Endothelial cell of umbilical vein (primary cell): ENCODE results near the gene ELMOD2. TPM values are rescaled to one million over a fixed set of nuclear protein-coding genes. Genes with fewer than 3 reads are reported as not detected.

ENCODE experiments used
- BruUV-seq: library from RNA; stranded (reverse); fragments of 400-500 nt; replicated peaks from 2 replicates; lab custom pipeline; 2021; lab: Mats Ljungman, UMichigan
- CTCF ChIA-PET: fragments of 300-600, 350-600 bp; sonication (Branson Sonifier 250); formaldehyde crosslinking; loops from one replicate; lab custom pipeline; 2021; ENCODE audit warnings: antibody characterized with exemption, inconsistent platforms; lab: Charles Lee
- POLR2A ChIA-PET: fragments of 300-600, 350-600 bp; sonication (Branson Sonifier 250); formaldehyde crosslinking; loops from one replicate; lab custom pipeline; 2021; ENCODE audit warnings: antibody characterized with exemption, inconsistent platforms; lab: Charles Lee
- DNase-seq: peaks from one replicate; pipeline ENCODE4 v3.0.0-alpha.2; 2011; ENCODE audit warnings: low read depth, low spot score
- FAIRE-seq: peaks from 2 replicates; lab custom pipeline; 2011; peaks lifted over from hg19 to GRCh38; lab: Jason Lieb, UNC
- H2AFZ ChIP-seq: 2 replicates; pipeline ENCODE4 v1.6.0; 2012; ENCODE audit warnings: low read depth, low read length, control low read depth, inconsistent platforms
- H3K27ac ChIP-seq: 2 replicates; pipeline ENCODE4 v1.5.1; 2011; ENCODE audit warnings: low read depth, mild to moderate bottlenecking, control low read depth, low read length, moderate library complexity; ENCODE audit not compliant: insufficient read depth
- H3K27me3 ChIP-seq, 2 experiments: 2 replicates each; pipeline versions ENCODE4 v1.6.0 to v1.6.1; 2011; ENCODE audit warnings: low read length in 2 of 2, mixed read lengths in 1 of 2; ENCODE audit not compliant: control insufficient read depth in 2 of 2, insufficient read depth in 2 of 2
- H3K36me3 ChIP-seq, 2 experiments: 2 replicates in 1 of 2; 3 replicates in 1 of 2; pipeline ENCODE4 v1.5.1; 2011; ENCODE audit warnings: low read length in 2 of 2, mild to moderate bottlenecking in 1 of 2, moderate library complexity in 1 of 2; ENCODE audit not compliant: control insufficient read depth in 2 of 2, insufficient read depth in 2 of 2; ENCODE audit errors: extremely low read depth in 1 of 2
- H3K4me1 ChIP-seq: 3 replicates; pipeline ENCODE4 v1.5.1; 2011; ENCODE audit warnings: mild to moderate bottlenecking, low read length; ENCODE audit not compliant: control insufficient read depth, insufficient read depth; ENCODE audit errors: extremely low read depth
- H3K4me2 ChIP-seq: 2 replicates; pipeline ENCODE4 v1.6.1; 2011; ENCODE audit warnings: low read length, control low read depth, mixed read lengths; ENCODE audit not compliant: insufficient read depth
- H3K4me3 ChIP-seq, 3 experiments: fragments of 200-600 bp in 1 of 3; sonication (generic), shearing (Covaris generic) in 1 of 3; replicated peaks in 1 of 3; 2 replicates each; pipeline ENCODE4 v1.5.1; 2011 to 2016; ENCODE audit warnings: control low read depth in 3 of 3, low read length in 3 of 3, mild to moderate bottlenecking in 2 of 3, inconsistent platforms in 1 of 3, low read depth in 1 of 3, moderate library complexity in 1 of 3; ENCODE audit not compliant: insufficient read depth in 1 of 3
- H3K79me2 ChIP-seq: 2 replicates; pipeline ENCODE4 v1.6.0; 2012; ENCODE audit warnings: low read length, inconsistent platforms; ENCODE audit not compliant: control insufficient read depth, insufficient read depth
- H3K9ac ChIP-seq: replicated peaks from 2 replicates; pipeline ENCODE3; 2011; ENCODE audit warnings: low read length, control low read depth; ENCODE audit not compliant: insufficient read depth; ENCODE audit errors: extremely low read depth
- H3K9me1 ChIP-seq: replicated peaks from 3 replicates; pipeline ENCODE4 v1.6.0; 2011; ENCODE audit warnings: mild to moderate bottlenecking, low read length; ENCODE audit not compliant: control insufficient read depth, insufficient read depth; ENCODE audit errors: extremely low read depth
- H3K9me3 ChIP-seq: replicated peaks from 2 replicates; pipeline ENCODE4 v1.5.1; 2012; ENCODE audit warnings: low read length, inconsistent platforms; ENCODE audit not compliant: control insufficient read depth, insufficient read depth
- H4K20me1 ChIP-seq: replicated peaks from 2 replicates; pipeline ENCODE3; 2011; ENCODE audit warnings: mild to moderate bottlenecking, low read length; ENCODE audit not compliant: control insufficient read depth, insufficient read depth; ENCODE audit errors: extremely low read depth
- CTCF ChIP-seq, 2 donors: IDR thresholded peaks; 1 replicate in 1 of 2; 2 replicates in 1 of 2; pipeline ENCODE4 v1.5.1; 2011; ENCODE audit warnings: low read length in 2 of 2, mild to moderate bottlenecking in 2 of 2, moderate library complexity in 2 of 2, control low read depth in 1 of 2, inconsistent platforms in 1 of 2, low read depth in 1 of 2; ENCODE audit not compliant: insufficient read depth in 1 of 2; ENCODE audit errors: extremely low read depth in 1 of 2
- EZH2 ChIP-seq: IDR thresholded peaks from 2 replicates; pipeline ENCODE4 v1.6.1; 2012; ENCODE audit warnings: borderline replicate concordance, low read depth, mild to moderate bottlenecking, moderate library complexity, low read length, inconsistent platforms; ENCODE audit not compliant: severe bottlenecking
- FOS ChIP-seq: IDR thresholded peaks from 2 replicates; pipeline ENCODE4 v1.6.1; 2011; ENCODE audit warnings: mild to moderate bottlenecking, low read length, moderate library complexity, borderline replicate concordance; ENCODE audit not compliant: insufficient read depth
- GATA2 ChIP-seq: IDR thresholded peaks from 2 replicates; pipeline ENCODE4 v1.7.0; 2011; ENCODE audit warnings: low read depth, mild to moderate bottlenecking, moderate library complexity, mixed read lengths, low read length; ENCODE audit not compliant: insufficient read length, insufficient read depth
- JUN ChIP-seq: IDR thresholded peaks from 2 replicates; pipeline ENCODE4 v1.6.1; 2011; ENCODE audit warnings: borderline replicate concordance, low read depth; ENCODE audit not compliant: insufficient read length, insufficient read depth
- MAX ChIP-seq: IDR thresholded peaks from 2 replicates; pipeline ENCODE4 v1.6.1; 2011; ENCODE audit not compliant: insufficient read depth, insufficient read length
- MYC ChIP-seq: IDR thresholded peaks from one replicate; pipeline ENCODE4 v1.6.1; 2011; ENCODE audit warnings: mild to moderate bottlenecking, low read depth, low read length
- POLR2A ChIP-seq: IDR thresholded peaks from 2 replicates; pipeline ENCODE4 v1.6.1; 2012; ENCODE audit warnings: low read depth, mild to moderate bottlenecking, control low read depth, low read length
- POLR2AphosphoS5 ChIP-seq: IDR thresholded peaks from 2 replicates; pipeline ENCODE4 v1.6.1; 2012; ENCODE audit warnings: low read depth, mild to moderate bottlenecking, control low read depth, low read length, moderate library complexity; ENCODE audit not compliant: insufficient read depth
- dilution Hi-C: fragments of 300-500 bp; cut with MboI; formaldehyde crosslinking; loops from one replicate; pipeline ENCODE4 v1.15.0; 2019; ENCODE audit warnings: low sequenced_read_pairs; ENCODE audit not compliant: extremely low pct_ligation_motif_present
- intact Hi-C: fragments of 100-400 bp; cut with micrococcal nuclease; formaldehyde crosslinking; loops from one replicate; pipeline ENCODE4 v1.10.0; 2022
- polyA plus RNA-seq, 4 experiments: library from polyadenylated mRNA; depleted of rRNA in 3 of 4; stranded (reverse) in 3 of 4; unstranded in 1 of 4; fragments of >200 nt; gene quantifications; 2 replicates each; pipeline versions ENCODE4 v1.2.1 to v1.2.3, GENCODE V29; 2011 to 2012; ENCODE audit warnings: missing spikeins in 1 of 4
- small RNA-seq: library from RNA; depleted of rRNA; stranded (forward); fragments of <200 nt; gene quantifications from one replicate; pipeline ENCODE3, GENCODE V24; 2012; ENCODE audit warnings: low replicate concordance, low read depth; ENCODE audit not compliant: insufficient read depth, insufficient read length
- total RNA-seq: library from RNA; stranded (reverse); gene quantifications from 2 replicates; pipeline ENCODE4 v1.2.3, GENCODE V29; 2021

ELMOD2 gene
- total and polyA plus RNA-seq, 2 donors (not counting 3 experiments of a cell fraction or from before 2014, with no cell fraction given) = 5.0 to 23.6 TPM

GRCh38 chr4:140603286-140603685 lies 79.3 kb downstream of the ELMOD2 start:
- no peak for FAIRE-seq
- Histone ChIP-seq H3K4me2 (no peak overlapping the region), H4K20me1 (no peaks in the 10 kb centered on the region), H2AFZ (no peak overlapping the region), H3K9me3 (no peaks in the 10 kb centered on the region), H3K79me2 (no peaks in the 10 kb centered on the region), H3K9ac (no peak overlapping the region), H3K27me3 (peaks cover 12 to 39% of the 10 kb centered on the region in 2 experiments), H3K4me1 (no peaks in the 10 kb centered on the region), H3K36me3 (no peaks in the 10 kb centered on the region), H3K9me1 (no peaks in the 10 kb centered on the region), H3K4me3 (no peak overlapping the region), H3K27ac (no peak overlapping the region)
- TF ChIP-seq MAX (no peak), FOS (no peak), JUN (no peak), MYC (no peak), EZH2 (no peak), CTCF (IDR thresholded peaks at IDR 0.05; ENCODE audit: extremely low read depth in 1 of 2, insufficient read depth in 1 of 2, low read depth in 1 of 2, low read length in 2 of 2) (no peak), POLR2A (no peak), GATA2 (no peak), POLR2AphosphoS5 (no peak)
- ChIA-PET CTCF (interaction anchor here (1.2 to 2.7 kb wide), 4 partner anchors 9 to 248 kb away, joined by 3 to 12 read pairs (median 4); no protein-coding TSS in a partner anchor), POLR2A (no interaction called here)
- no peak for DNase-seq
- dilution Hi-C loops (no loop called here), intact Hi-C loops (no loop called here)
- BruUV-seq = no TSS peak

Small RNA genes within 50 kb of the gene (small RNA-seq; reads per million reads assigned to genes)
- gene AC108019.1 (not detected), gene RN7SL152P (not detected)

Other genes starting within 250 kb of the ELMOD2 start
- gene SCOC, start 150.5 kb upstream of the ELMOD2 start, total RNA-seq = 38.3 and 38.5 TPM in 2 replicates
- gene SCOC, start 150.5 kb upstream of the ELMOD2 start, polyA plus RNA-seq = 6.8 and 12.3 TPM in 2 replicates
- 0.60 and 1.00 TPM in 2 replicates for gene CLGN, start 96.5 kb upstream of the ELMOD2 start, total RNA-seq
- gene CLGN, start 96.5 kb upstream of the ELMOD2 start, polyA plus RNA-seq = 0.05 and 0.12 TPM in 2 replicates
- gene MGAT4D, start 25.9 kb upstream of the ELMOD2 start, total RNA-seq = not detected in 2 replicates
- not detected in 2 replicates for gene MGAT4D, start 25.9 kb upstream of the ELMOD2 start, polyA plus RNA-seq
- gene UCP1, start 44.8 kb downstream of the ELMOD2 start, total RNA-seq = not detected in 2 replicates
- not detected in 2 replicates for gene UCP1, start 44.8 kb downstream of the ELMOD2 start, polyA plus RNA-seq
- gene TBC1D9, start 232.2 kb downstream of the ELMOD2 start, total RNA-seq = 43.4 and 45.3 TPM in 2 replicates
- gene TBC1D9, start 232.2 kb downstream of the ELMOD2 start, polyA plus RNA-seq = 21.7 and 22.7 TPM in 2 replicates